Midbrain (tissue), 1 donor: ENCODE measurements around the gene DELE1.

Experiments used
- DNase-seq: peaks from one replicate; lab custom pipeline; 2025; lab: John Stamatoyannopoulos, UW

DELE1 gene

DNA sequence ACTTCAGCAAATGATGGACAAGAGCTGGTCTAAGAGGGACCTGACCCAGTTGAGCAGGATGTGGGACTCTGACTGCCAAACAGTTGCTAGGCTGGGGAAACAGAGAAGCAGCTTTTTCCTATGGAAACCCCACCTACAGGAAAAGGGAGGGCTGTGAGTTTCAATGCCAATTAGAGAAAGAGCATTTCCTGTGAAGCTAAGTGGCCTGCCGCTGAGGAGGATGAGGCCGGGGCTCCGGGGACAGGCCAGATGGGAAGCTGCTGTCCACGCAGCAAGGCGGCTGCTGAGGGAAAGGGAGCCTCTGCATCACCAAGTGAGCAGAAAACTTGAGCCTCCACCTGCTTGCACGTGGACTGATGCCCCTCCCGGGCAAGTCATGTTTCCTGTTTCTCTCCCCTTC lies 34.4 kb downstream of the DELE1 start, which contains the start of gene PCDH12:
TSS of gene PCDH12 (minus strand) at position 90 of the 400 bp plus-strand sequence. CDS start 351 bp downstream, outside the sequence.
- no peak for DNase-seq

GRCh38 chr5:141958546-141959172 lies 35.0 kb downstream of the DELE1 start:
- DNase-seq = no peak

DNA sequence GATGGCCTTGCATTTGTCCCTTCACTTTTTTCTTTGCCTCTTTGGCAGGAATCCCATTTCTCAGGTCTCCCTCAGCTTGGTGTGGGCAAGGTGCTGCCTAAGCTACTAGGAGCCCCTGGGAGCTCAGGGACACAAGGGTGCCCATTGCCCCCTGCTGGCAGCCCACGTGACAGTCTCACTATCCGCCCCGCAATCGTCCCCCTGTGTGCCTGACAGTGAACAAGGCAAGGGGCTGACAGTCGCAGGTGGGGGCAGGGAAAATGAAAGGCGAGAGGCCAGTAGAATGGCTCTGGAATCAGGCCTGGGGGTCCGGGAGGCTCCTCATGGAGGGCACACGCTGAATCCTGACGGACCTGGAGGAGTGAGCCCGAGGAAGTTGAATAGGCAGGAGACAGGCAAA lies 36.3 kb downstream of the DELE1 start:
- no peak for DNase-seq

DNA sequence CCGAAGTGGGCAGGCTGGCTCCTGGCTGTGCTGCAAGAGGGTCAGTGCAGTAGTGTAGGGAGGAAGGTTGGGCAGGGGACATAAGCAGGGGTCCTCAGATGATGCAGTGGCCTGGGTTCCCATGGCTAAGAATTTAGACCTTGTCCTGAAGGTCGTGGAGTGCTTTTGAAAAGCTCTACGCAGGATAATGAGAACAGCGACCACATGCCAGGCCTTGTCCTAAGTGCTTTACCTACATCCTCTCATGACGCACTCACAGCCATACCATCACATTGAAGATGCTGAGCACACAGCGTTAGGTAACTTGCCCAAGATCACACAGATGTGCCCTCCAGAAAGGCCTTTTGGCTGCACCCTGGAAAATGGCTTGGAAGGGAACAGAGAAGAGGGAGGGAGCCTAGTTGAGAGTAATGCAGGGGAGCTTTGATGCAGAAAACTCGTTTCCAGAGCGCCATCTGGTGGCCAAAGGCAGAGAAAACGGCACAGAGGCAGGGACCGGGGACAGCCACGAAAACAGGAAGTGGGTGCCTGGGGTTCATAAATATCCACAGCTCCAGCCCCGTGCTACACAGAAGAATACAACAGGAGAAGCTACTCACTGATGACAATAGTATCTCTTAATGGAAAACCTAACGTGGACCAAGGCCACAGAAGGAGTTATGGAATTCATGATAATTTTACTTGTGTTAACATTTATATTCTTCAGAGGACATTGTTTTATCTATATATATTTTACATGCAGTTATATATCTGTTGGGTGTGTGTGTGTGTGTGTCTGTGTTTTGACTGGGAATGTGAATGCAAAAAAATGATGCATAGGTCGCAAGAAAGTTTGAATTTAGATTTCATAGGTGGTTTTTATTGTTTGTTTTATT lies 37.0 kb downstream of the DELE1 start:
- peak; percentile 91 for DNase-seq

GRCh38 chr5:141961466-141961865 lies 37.8 kb downstream of the DELE1 start:
- no peak for DNase-seq

- DNase-seq = no peak
These were observed 40.0 kb downstream of the DELE1 start for GRCh38 chr5:141963701-141964100.

- DNase-seq = no peak
These were observed 41.4 kb downstream of the DELE1 start for GRCh38 chr5:141965071-141965470.

- DNase-seq = no peak
These were observed 42.7 kb downstream of the DELE1 start for GRCh38 chr5:141966275-141966962.

GRCh38 chr5:141966963-141967333 lies 43.3 kb downstream of the DELE1 start:
- no peak for DNase-seq

- peak; percentile 92 for DNase-seq
These were observed 45.4 kb downstream of the DELE1 start, which contains the start of gene RNF14 for GRCh38 chr5:141968914-141969608. RNF14 (plus strand) TSS chr5:141969105; CDS start chr5:141973589, 4,484 bp downstream.

DNA sequence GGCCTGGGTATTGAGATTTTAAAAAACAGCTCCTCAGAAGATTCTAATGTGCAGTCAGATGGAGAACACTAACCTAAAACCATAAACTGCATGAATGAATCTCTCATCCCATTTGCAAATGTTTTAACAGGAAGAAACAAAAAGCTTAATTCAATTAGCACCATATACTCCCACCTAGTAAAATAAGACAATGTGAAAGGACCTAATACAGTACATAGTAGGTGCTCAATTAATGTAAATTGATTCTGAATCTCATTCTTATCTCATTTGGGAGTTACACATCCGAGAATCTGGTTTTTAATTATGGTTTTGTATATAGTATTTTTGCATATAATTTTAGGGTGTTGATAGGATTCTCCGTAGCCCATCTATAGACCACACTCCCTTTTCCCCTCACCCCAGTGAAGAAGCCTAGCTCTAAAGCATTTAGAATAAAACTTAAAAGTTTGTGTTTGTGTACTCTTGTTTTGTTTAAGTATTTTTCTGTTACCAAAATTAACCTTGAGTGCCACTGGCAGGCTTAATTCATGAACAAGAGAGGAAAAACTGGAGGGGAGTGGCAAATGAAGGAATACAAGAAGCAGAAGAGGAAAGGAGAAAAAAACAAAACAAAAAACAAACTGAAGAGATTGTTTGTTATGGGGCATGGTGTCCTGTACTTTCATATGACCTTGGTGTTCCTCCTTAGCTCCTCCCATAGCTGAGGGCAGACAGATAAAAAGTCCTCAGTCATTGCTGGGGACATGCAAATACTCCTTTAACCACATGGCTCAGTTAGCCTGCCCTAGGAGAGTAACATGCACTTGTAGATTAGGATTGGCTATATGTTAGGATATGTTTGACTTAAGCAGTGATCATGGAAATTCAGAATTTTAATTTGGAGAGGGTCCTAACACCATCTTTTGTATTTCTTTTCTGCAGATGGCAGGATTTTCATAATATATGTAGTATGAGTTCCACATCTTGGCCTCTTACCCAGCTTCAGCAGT lies 46.4 kb downstream of the DELE1 start:
- no peak for DNase-seq

DNA sequence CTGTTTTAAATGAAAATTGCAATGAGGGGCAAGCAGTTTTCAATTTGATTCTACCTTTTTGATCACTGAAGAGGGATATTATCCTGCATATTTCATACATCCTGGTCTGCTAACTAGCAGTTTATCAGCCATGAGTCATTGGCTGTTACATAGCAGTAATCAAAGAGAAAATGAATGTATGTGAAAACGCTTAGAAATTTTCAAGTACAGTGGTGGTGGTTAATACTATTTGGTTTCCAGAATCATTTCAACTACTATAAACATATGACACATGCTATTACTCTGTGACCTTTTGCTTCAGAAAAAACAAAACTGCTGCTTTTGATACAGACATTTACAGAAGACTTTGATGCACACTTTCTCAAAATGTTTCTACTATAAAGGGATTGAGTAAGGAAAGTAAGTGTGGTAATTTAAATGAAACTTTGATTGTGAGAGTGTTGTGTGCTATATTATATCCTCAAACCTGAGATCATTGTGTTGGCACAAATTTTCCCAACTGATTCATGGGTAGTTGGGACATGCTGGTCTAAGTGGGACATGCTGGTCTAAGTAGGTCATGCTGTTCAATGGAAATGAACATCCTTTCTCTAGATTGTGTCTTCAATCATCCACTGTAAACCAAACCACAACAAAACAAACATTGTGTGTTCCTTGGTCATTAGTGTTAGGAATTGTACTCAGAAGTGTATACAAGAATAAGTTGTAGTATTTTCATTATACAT lies 50.4 kb downstream of the DELE1 start:
- DNase-seq = no peak

GRCh38 chr5:141976176-141976575 lies 52.5 kb downstream of the DELE1 start:
- DNase-seq = no peak

- DNase-seq = no peak
These were observed 54.7 kb downstream of the DELE1 start for GRCh38 chr5:141978389-141978788.

- no peak for DNase-seq
These were observed 59.0 kb downstream of the DELE1 start for GRCh38 chr5:141982626-141983025.

GRCh38 chr5:141986072-141986471 lies 62.4 kb downstream of the DELE1 start:
- no peak for DNase-seq

- no peak for DNase-seq
These were observed 66.0 kb downstream of the DELE1 start for GRCh38 chr5:141989720-141990119.
